ENCODE data around the gene TOPBP1. TPM values are rescaled to one million over a fixed set of nuclear protein-coding genes. Genes with fewer than 3 reads are reported as not detected.

The TOPBP1 gene
- total and polyA plus RNA-seq, 2 of the 8 experiments (the other 6 are each of a cell fraction or from before 2014, with no cell fraction given), result 19.7 to 35.9 TPM

DNA sequence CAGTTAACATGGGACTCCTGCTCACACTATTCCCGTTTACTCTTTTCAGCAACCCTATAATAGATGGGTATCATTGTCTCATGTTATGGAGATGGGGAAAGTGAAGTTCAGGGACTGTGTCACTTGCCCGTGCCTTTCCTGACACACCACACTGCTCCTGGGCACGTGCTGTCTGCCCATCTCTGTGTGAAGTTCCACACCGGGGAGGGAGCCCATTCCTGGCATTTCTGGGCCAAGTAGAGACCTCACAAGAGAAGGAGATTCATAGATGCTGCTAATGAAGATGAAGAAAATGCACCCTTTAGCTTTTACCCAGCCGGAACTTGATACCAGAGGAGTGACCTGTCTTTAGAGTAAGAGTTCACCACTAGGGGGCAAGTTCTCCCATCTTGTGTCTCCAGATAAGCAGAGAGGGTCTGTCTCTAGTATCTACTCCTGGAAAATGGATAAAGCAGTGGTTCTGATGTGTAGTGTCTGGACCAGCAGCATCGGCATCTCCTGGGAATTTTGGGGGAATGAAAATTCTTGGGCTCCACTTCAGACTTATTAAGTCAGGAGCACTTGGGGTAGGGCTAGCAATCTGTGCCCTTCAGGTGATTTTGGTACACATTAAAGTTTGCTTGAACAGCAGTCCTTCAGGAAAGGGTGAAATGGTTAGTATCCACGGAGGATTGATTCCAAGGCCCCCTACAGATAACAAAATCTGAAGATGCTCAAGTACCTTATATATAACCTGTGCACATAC is 2.0 kb upstream of the TOPBP1 start (continued):
- TF ChIP-seq KDM1A (IDR thresholded peaks at IDR 0.05; ENCODE audit: borderline replicate concordance, low read length), result no peak

Data from H1 (cell line).